Neuronal stem cell (in vitro differentiated cells): ENCODE results near the gene EPS15.

Experiments
- DNase-seq: peaks from one replicate; pipeline ENCODE4 v3.0.0-alpha.2; 2013; ENCODE audit warnings: low spot score
- H2AFZ ChIP-seq: one replicate; pipeline ENCODE4 v1.6.1; 2013; ENCODE audit warnings: mild to moderate bottlenecking, low read length, inconsistent platforms
- H2AK5ac ChIP-seq: 2 replicates; pipeline ENCODE4 v1.6.1; 2013; ENCODE audit warnings: low read depth, mild to moderate bottlenecking, inconsistent platforms, low read length, moderate library complexity, mixed read lengths
- H2BK120ac ChIP-seq: 2 replicates; pipeline ENCODE4 v1.6.1; 2013; ENCODE audit warnings: low read depth, mild to moderate bottlenecking, inconsistent platforms, low read length, moderate library complexity, mixed read lengths
- H2BK12ac ChIP-seq: one replicate; pipeline ENCODE4 v1.6.1; 2013; ENCODE audit warnings: low read length, inconsistent platforms
- H2BK15ac ChIP-seq: 2 replicates; pipeline ENCODE4 v1.6.1; 2013; ENCODE audit warnings: mild to moderate bottlenecking, low read length, inconsistent platforms, mixed read lengths
- H2BK5ac ChIP-seq: one replicate; pipeline ENCODE4 v1.6.1; 2013; ENCODE audit warnings: inconsistent platforms, mild to moderate bottlenecking, low read length, moderate library complexity
- H3K14ac ChIP-seq: one replicate; pipeline ENCODE4 v1.6.1; 2013; ENCODE audit warnings: low read length, inconsistent platforms
- H3K18ac ChIP-seq: 2 replicates; pipeline ENCODE4 v1.6.1; 2013; ENCODE audit warnings: low read length, inconsistent platforms
- H3K23ac ChIP-seq: 2 replicates; pipeline ENCODE4 v1.6.1; 2013; ENCODE audit warnings: low read depth, mild to moderate bottlenecking, mixed read lengths, low read length, inconsistent platforms; ENCODE audit not compliant: poor library complexity
- H3K27ac ChIP-seq: replicated peaks from 3 replicates; pipeline ENCODE4 v1.5.1; 2013; ENCODE audit warnings: low read length, inconsistent platforms
- H3K27me3 ChIP-seq, 3 experiments: 2 replicates each; pipeline ENCODE4 v1.6.1; 2013; ENCODE audit warnings: low read length in 3 of 3, mild to moderate bottlenecking in 2 of 3, inconsistent platforms in 1 of 3, low read depth in 1 of 3, mixed read lengths in 1 of 3, moderate library complexity in 1 of 3; ENCODE audit not compliant: control insufficient read depth in 3 of 3, insufficient read depth in 3 of 3
- H3K36me3 ChIP-seq, 2 donors: replicated peaks in 1 of 2; 2 replicates each; pipeline ENCODE4 v1.6.1; 2013; ENCODE audit warnings: low read length in 2 of 2; ENCODE audit not compliant: control insufficient read depth in 2 of 2, insufficient read depth in 2 of 2
- H3K4ac ChIP-seq: 2 replicates; pipeline ENCODE4 v1.6.1; 2013; ENCODE audit warnings: inconsistent platforms, mild to moderate bottlenecking, low read length, moderate library complexity
- H3K4me1 ChIP-seq, 2 donors: 1 replicate in 1 of 2; 2 replicates in 1 of 2; pipeline ENCODE4 v1.6.1; 2013; ENCODE audit warnings: low read length in 2 of 2, low read depth in 1 of 2; ENCODE audit not compliant: control insufficient read depth in 2 of 2, insufficient read depth in 1 of 2
- H3K4me2 ChIP-seq: one replicate; pipeline ENCODE4 v1.6.1; 2013; ENCODE audit warnings: mild to moderate bottlenecking, low read length, inconsistent platforms; ENCODE audit not compliant: insufficient read depth, poor library complexity, severe bottlenecking
- H3K4me3 ChIP-seq, 2 donors: 2 replicates each; pipeline ENCODE4 v1.5.1; 2013; ENCODE audit warnings: low read length in 2 of 2, mild to moderate bottlenecking in 2 of 2, inconsistent platforms in 1 of 2, moderate library complexity in 1 of 2
- H3K79me1 ChIP-seq: one replicate; pipeline ENCODE4 v1.6.1; 2013; ENCODE audit warnings: low read depth, mild to moderate bottlenecking, inconsistent platforms, low read length, moderate library complexity
- H3K9ac ChIP-seq: one replicate; pipeline ENCODE4 v1.6.1; 2013; ENCODE audit warnings: mild to moderate bottlenecking, low read depth, low read length, inconsistent platforms; ENCODE audit not compliant: poor library complexity
- H3K9me3 ChIP-seq, 2 donors: replicated peaks in 1 of 2; 2 replicates each; pipeline versions ENCODE3 to v1.6.1; 2013; ENCODE audit warnings: low read length in 2 of 2, mild to moderate bottlenecking in 2 of 2, inconsistent platforms in 1 of 2, low read depth in 1 of 2, mixed read lengths in 1 of 2, moderate library complexity in 1 of 2; ENCODE audit not compliant: control insufficient read depth in 2 of 2, insufficient read depth in 1 of 2
- H4K8ac ChIP-seq: one replicate; pipeline ENCODE4 v1.6.1; 2013; ENCODE audit warnings: low read depth, mild to moderate bottlenecking, inconsistent platforms, low read length, moderate library complexity
- H4K91ac ChIP-seq: one replicate; pipeline ENCODE4 v1.6.1; 2013; ENCODE audit warnings: low read length, low read depth, mild to moderate bottlenecking, inconsistent platforms; ENCODE audit not compliant: poor library complexity
- WGBS, 2 donors: extraction: QIAGEN DNeasy Blood & Tissue Kit; methylation state at CpG; one replicate each; pipeline ENCODE4 v1.1.7; 2013; ENCODE audit warnings: missing lambda C conversion rate in 2 of 2, mixed read lengths in 1 of 2; ENCODE audit not compliant: insufficient read length in 2 of 2, insufficient replicate concordance in 1 of 2; ENCODE audit errors: extremely low coverage in 2 of 2; 5-methylcytosine and 5-hydroxymethylcytosine counted together

The EPS15 gene

GRCh38 chr1:51342591-51343206 is 176.4 kb downstream of the EPS15 start:
- Histone ChIP-seq H3K4me3 (no peak overlapping the region), H2BK15ac (no peak overlapping the region), H2BK5ac (no peak overlapping the region), H3K14ac (no peak overlapping the region), H2AFZ (no peak overlapping the region), H3K9ac (no peak overlapping the region), H3K23ac (no peak overlapping the region), H3K79me1 (no peaks in the 10 kb centered on the region), H3K36me3 (no peaks in the 10 kb centered on the region), H2AK5ac (no peak overlapping the region), H3K4me1 (no peaks in the 10 kb centered on the region), H3K18ac (no peak overlapping the region), H3K4me2 (no peak overlapping the region), H2BK12ac (no peak overlapping the region), H3K4ac (no peak overlapping the region), H4K8ac (no peak overlapping the region), H4K91ac (no peak overlapping the region), H3K27ac (no peak overlapping the region), H3K27me3 (peaks cover 5 to 58% (median 27%) of the 10 kb centered on the region in 3 experiments), H2BK120ac (no peak overlapping the region), H3K9me3 (no peaks in the 10 kb centered on the region)
- WGBS, 2 donors = no CpG with 5 or more reads among the region's 9 CpGs
- DNase-seq = no peak

GRCh38 chr1:51341876-51342496 is 177.1 kb downstream of the EPS15 start:
- H3K27ac ChIP-seq = no peak overlapping the region
- no peak for DNase-seq
- H3K4ac ChIP-seq = no peak overlapping the region
- H3K14ac ChIP-seq = no peak overlapping the region
- H3K79me1 ChIP-seq = no peaks in the 10 kb centered on the region
- H3K9me3 ChIP-seq = no peaks in the 10 kb centered on the region
- H3K36me3 ChIP-seq = no peaks in the 10 kb centered on the region
- no peak overlapping the region for H3K4me3 ChIP-seq
- peaks cover 5 to 58% (median 27%) of the 10 kb centered on the region in 3 experiments for H3K27me3 ChIP-seq
- H4K91ac ChIP-seq = no peak overlapping the region
- H3K4me1 ChIP-seq = no peaks in the 10 kb centered on the region
- no peak overlapping the region for H4K8ac ChIP-seq
- no peak overlapping the region for H3K18ac ChIP-seq
- H2AK5ac ChIP-seq = no peak overlapping the region
- no peak overlapping the region for H3K9ac ChIP-seq
- no peak overlapping the region for H3K23ac ChIP-seq
- H2BK15ac ChIP-seq = no peak overlapping the region
- H2BK5ac ChIP-seq = no peak overlapping the region
- no peak overlapping the region for H2BK120ac ChIP-seq
- H2AFZ ChIP-seq = no peak overlapping the region
- no CpG with 5 or more reads among the region's 4 CpGs for WGBS, 2 donors
- H3K4me2 ChIP-seq = no peak overlapping the region
- H2BK12ac ChIP-seq = no peak overlapping the region

DNA sequence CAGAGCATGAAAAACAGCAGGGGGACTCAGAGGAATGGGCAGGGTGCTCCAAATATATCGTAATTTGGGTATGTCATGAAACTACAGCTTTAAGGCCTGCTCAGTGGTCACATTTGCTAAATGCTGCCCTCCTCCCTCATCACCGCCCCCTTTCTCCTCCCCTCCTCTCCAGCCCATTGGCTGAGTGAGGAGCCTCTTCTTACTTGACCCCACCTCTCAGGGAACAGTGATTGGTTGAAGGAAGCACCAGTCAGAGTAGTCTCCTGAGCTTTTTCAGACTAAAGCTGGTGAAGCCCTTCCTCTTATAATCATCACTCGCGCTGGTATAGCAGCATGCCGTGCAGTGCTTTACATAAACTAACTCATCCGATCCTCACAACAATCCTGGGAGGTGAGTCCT is 178.7 kb downstream of the EPS15 start:
- no peak overlapping the region for H3K9ac ChIP-seq
- DNase-seq = no peak
- WGBS, 2 donors = no CpG with 5 or more reads among the region's 6 CpGs

GRCh38 chr1:51336711-51337110 is 182.4 kb downstream of the EPS15 start:
- Histone ChIP-seq H2BK15ac (no peak overlapping the region), H3K9ac (no peak overlapping the region), H3K18ac (no peak overlapping the region), H2AFZ (no peak overlapping the region), H2BK5ac (no peak overlapping the region), H4K91ac (no peak overlapping the region), H3K4me2 (no peak overlapping the region), H3K4ac (no peak overlapping the region), H2AK5ac (no peak overlapping the region), H3K14ac (no peak overlapping the region), H3K4me3 (no peak overlapping the region), H3K4me1 (no peaks in the 10 kb centered on the region), H3K36me3 (no peaks in the 10 kb centered on the region), H3K9me3 (no peaks in the 10 kb centered on the region), H3K23ac (no peak overlapping the region), H2BK120ac (no peak overlapping the region), H4K8ac (no peak overlapping the region), H2BK12ac (no peak overlapping the region), H3K27me3 (peaks cover 0 to 17% (median 0%) of the 10 kb centered on the region in 3 experiments), H3K27ac (no peak overlapping the region), H3K79me1 (no peaks in the 10 kb centered on the region)
- no peak for DNase-seq
- no CpG with 5 or more reads among the region's 4 CpGs for WGBS, 2 donors

More for the DNA sequence above, 178.7 kb downstream of the EPS15 start:
- Histone ChIP-seq H3K79me1 (no peaks in the 10 kb centered on the region), H2BK120ac (no peak overlapping the region), H4K8ac (no peak overlapping the region), H3K4me2 (no peak overlapping the region), H3K18ac (no peak overlapping the region), H3K27me3 (peaks cover 5 to 50% (median 24%) of the 10 kb centered on the region in 3 experiments), H3K4me3 (no peak overlapping the region), H3K9me3 (no peaks in the 10 kb centered on the region), H3K4ac (no peak overlapping the region), H4K91ac (no peak overlapping the region), H2AK5ac (no peak overlapping the region), H3K36me3 (no peaks in the 10 kb centered on the region), H3K27ac (no peak overlapping the region), H2AFZ (no peak overlapping the region), H2BK5ac (no peak overlapping the region), H3K23ac (no peak overlapping the region), H2BK15ac (no peak overlapping the region), H3K4me1 (no peaks in the 10 kb centered on the region), H3K14ac (no peak overlapping the region), H2BK12ac (no peak overlapping the region)
